ENCODE results near the gene OSBP.
A peak's percentile ranks its signal among the peaks of the same experiment; 100 is the strongest.

The OSBP gene

GRCh38 chr11:59616396-59616982 lies 915 bp upstream of the OSBP start:
- DNase-seq (no peak), ATAC-seq (replicated peaks) (no peak)
- Mint-ChIP-seq H3K9me3 (no peaks in the 10 kb centered on the region), H3K36me3 (peaks cover 7 to 11% of the 10 kb centered on the region in 2 donors), H3K27me3 (no peaks in the 10 kb centered on the region), H3K4me3 (peak overlapping the region; percentile 90 to 98), H3K4me1 (peaks cover 19 to 36% of the 10 kb centered on the region in 2 donors), H3K27ac (peak overlapping the region; percentile 95)

- DNase-seq: peak; percentile 29
- peaks cover 19 to 38% of the 10 kb centered on the region in 2 donors for H3K4me1 Mint-ChIP-seq
These were observed 396 bp downstream of the OSBP start for GRCh38 chr11:59615120-59615636.

GRCh38 chr11:59614277-59615119 lies 1.1 kb downstream of the OSBP start:
- DNase-seq: no peak
- Mint-ChIP-seq H3K9me3 (no peaks in the 10 kb centered on the region), H3K36me3 (peaks cover 8 to 12% of the 10 kb centered on the region in 2 donors), H3K27ac (peak overlapping the region; percentile 97), H3K27me3 (no peaks in the 10 kb centered on the region), H3K4me1 (peaks cover 19 to 38% of the 10 kb centered on the region in 2 donors), H3K4me3 (peak overlapping the region; percentile 90 to 98)
- ATAC-seq (replicated peaks): no peak

More at GRCh38 chr11:59615120-59615636, 396 bp downstream of the OSBP start:
- ATAC-seq (replicated peaks): peak; percentile 13 to 21
- H3K27ac Mint-ChIP-seq: peak overlapping the region; percentile 97
- peak overlapping the region; percentile 90 to 98 for H3K4me3 Mint-ChIP-seq
- H3K27me3 Mint-ChIP-seq: no peaks in the 10 kb centered on the region
- H3K36me3 Mint-ChIP-seq: peaks cover 7 to 11% of the 10 kb centered on the region in 2 donors
- H3K9me3 Mint-ChIP-seq: no peaks in the 10 kb centered on the region

- Mint-ChIP-seq H3K27me3 (no peaks in the 10 kb centered on the region), H3K4me3 (no peak overlapping the region), H3K9me3 (no peaks in the 10 kb centered on the region), H3K4me1 (peaks cover 19 to 38% of the 10 kb centered on the region in 2 donors), H3K36me3 (peaks cover 19 to 34% of the 10 kb centered on the region in 2 donors), H3K27ac (no peak overlapping the region)
- DNase-seq (no peak), ATAC-seq (replicated peaks) (no peak)
These were observed 3.7 kb downstream of the OSBP start for GRCh38 chr11:59611570-59612565.

GRCh38 chr11:59610289-59610688 lies 5.3 kb downstream of the OSBP start:
- peaks cover 25 to 47% of the 10 kb centered on the region in 2 donors for H3K36me3 Mint-ChIP-seq
- no peak for ATAC-seq (replicated peaks)
- DNase-seq: no peak

GRCh38 chr11:59607703-59608454 lies 7.7 kb downstream of the OSBP start:
- ATAC-seq (replicated peaks): no peak
- no peak for DNase-seq
- Mint-ChIP-seq H3K9me3 (no peaks in the 10 kb centered on the region), H3K4me1 (peaks cover 12 to 22% of the 10 kb centered on the region in 2 donors), H3K36me3 (peaks cover 35 to 55% of the 10 kb centered on the region in 2 donors), H3K4me3 (no peak overlapping the region), H3K27me3 (no peaks in the 10 kb centered on the region), H3K27ac (no peak overlapping the region)

More at GRCh38 chr11:59610289-59610688, 5.3 kb downstream of the OSBP start:
- no peaks in the 10 kb centered on the region for H3K27me3 Mint-ChIP-seq
- H3K4me3 Mint-ChIP-seq: no peak overlapping the region
- no peaks in the 10 kb centered on the region for H3K9me3 Mint-ChIP-seq
- H3K4me1 Mint-ChIP-seq: peaks cover 21 to 43% of the 10 kb centered on the region in 2 donors
- H3K27ac Mint-ChIP-seq: no peak overlapping the region

GRCh38 chr11:59602432-59602831 lies 13.1 kb downstream of the OSBP start:
- Mint-ChIP-seq H3K4me3 (no peak overlapping the region), H3K9me3 (no peaks in the 10 kb centered on the region), H3K27ac (no peak overlapping the region), H3K4me1 (peaks cover 4 to 5% of the 10 kb centered on the region in 2 donors), H3K27me3 (no peaks in the 10 kb centered on the region), H3K36me3 (peaks cover 49 to 70% of the 10 kb centered on the region in 2 donors)
- ATAC-seq (replicated peaks): no peak
- DNase-seq: no peak

GRCh38 chr11:59601788-59602187 lies 13.8 kb downstream of the OSBP start:
- Mint-ChIP-seq H3K9me3 (no peaks in the 10 kb centered on the region), H3K4me3 (no peak overlapping the region), H3K27me3 (no peaks in the 10 kb centered on the region), H3K27ac (no peak overlapping the region), H3K4me1 (peaks cover 4 to 5% of the 10 kb centered on the region in 2 donors), H3K36me3 (peaks cover 47 to 70% of the 10 kb centered on the region in 2 donors)
- DNase-seq (no peak), ATAC-seq (replicated peaks) (no peak)

GRCh38 chr11:59600636-59601035 lies 14.9 kb downstream of the OSBP start:
- Mint-ChIP-seq H3K27ac (no peak overlapping the region), H3K36me3 (peaks cover 49 to 66% of the 10 kb centered on the region in 2 donors), H3K27me3 (no peaks in the 10 kb centered on the region), H3K4me1 (peaks cover 0 to 2% of the 10 kb centered on the region in 2 donors), H3K9me3 (no peaks in the 10 kb centered on the region), H3K4me3 (no peak overlapping the region)
- no peak for ATAC-seq (replicated peaks)
- no peak for DNase-seq

GRCh38 chr11:59600234-59600633 lies 15.3 kb downstream of the OSBP start:
- Mint-ChIP-seq H3K4me1 (peaks cover 0 to 2% of the 10 kb centered on the region in 2 donors), H3K9me3 (no peaks in the 10 kb centered on the region), H3K36me3 (peaks cover 49 to 64% of the 10 kb centered on the region in 2 donors), H3K27me3 (no peaks in the 10 kb centered on the region), H3K4me3 (no peak overlapping the region), H3K27ac (no peak overlapping the region)
- DNase-seq (no peak), ATAC-seq (replicated peaks) (no peak)

- Mint-ChIP-seq H3K4me3 (no peak overlapping the region), H3K9me3 (no peaks in the 10 kb centered on the region), H3K4me1 (no peaks in the 10 kb centered on the region), H3K27ac (peak overlapping the region; percentile 51), H3K36me3 (peaks cover 50 to 68% of the 10 kb centered on the region in 2 donors), H3K27me3 (no peaks in the 10 kb centered on the region)
- DNase-seq (no peak), ATAC-seq (replicated peaks) (no peak)
These were observed 16.6 kb downstream of the OSBP start for GRCh38 chr11:59598961-59599360.

GRCh38 chr11:59584294-59584693 lies 31.3 kb downstream of the OSBP start:
- no peak overlapping the region for H3K4me3 Mint-ChIP-seq
- H3K9me3 Mint-ChIP-seq: peaks cover 7 to 8% of the 10 kb centered on the region in 2 donors
- ATAC-seq (replicated peaks) (no peak), DNase-seq (no peak)
- peak overlapping the region; percentile 7 for H3K27ac Mint-ChIP-seq
- peaks cover 2 to 6% of the 10 kb centered on the region in 2 donors for H3K4me1 Mint-ChIP-seq
- H3K36me3 Mint-ChIP-seq: peaks cover 48% of the 10 kb centered on the region in 2 donors
- no peaks in the 10 kb centered on the region for H3K27me3 Mint-ChIP-seq

GRCh38 chr11:59582006-59582405 lies 33.6 kb downstream of the OSBP start:
- Mint-ChIP-seq H3K4me1 (peaks cover 2 to 11% of the 10 kb centered on the region in 2 donors), H3K27me3 (no peaks in the 10 kb centered on the region), H3K4me3 (no peak overlapping the region), H3K36me3 (peaks cover 55 to 56% of the 10 kb centered on the region in 2 donors), H3K27ac (no peak overlapping the region), H3K9me3 (peaks cover 7 to 8% of the 10 kb centered on the region in 2 donors)
- ATAC-seq (replicated peaks) (no peak), DNase-seq (no peak)

All from stimulated activated naive B cell treated with anti-CD40 and anti-IgM and Interleukin-4, amounts not matched to agents 10 μg/mL and 1 μg/mL and 100 μg/mL, for 72 hours (primary cell).